Measurements from ENCODE around the gene DERL3.

DNA sequence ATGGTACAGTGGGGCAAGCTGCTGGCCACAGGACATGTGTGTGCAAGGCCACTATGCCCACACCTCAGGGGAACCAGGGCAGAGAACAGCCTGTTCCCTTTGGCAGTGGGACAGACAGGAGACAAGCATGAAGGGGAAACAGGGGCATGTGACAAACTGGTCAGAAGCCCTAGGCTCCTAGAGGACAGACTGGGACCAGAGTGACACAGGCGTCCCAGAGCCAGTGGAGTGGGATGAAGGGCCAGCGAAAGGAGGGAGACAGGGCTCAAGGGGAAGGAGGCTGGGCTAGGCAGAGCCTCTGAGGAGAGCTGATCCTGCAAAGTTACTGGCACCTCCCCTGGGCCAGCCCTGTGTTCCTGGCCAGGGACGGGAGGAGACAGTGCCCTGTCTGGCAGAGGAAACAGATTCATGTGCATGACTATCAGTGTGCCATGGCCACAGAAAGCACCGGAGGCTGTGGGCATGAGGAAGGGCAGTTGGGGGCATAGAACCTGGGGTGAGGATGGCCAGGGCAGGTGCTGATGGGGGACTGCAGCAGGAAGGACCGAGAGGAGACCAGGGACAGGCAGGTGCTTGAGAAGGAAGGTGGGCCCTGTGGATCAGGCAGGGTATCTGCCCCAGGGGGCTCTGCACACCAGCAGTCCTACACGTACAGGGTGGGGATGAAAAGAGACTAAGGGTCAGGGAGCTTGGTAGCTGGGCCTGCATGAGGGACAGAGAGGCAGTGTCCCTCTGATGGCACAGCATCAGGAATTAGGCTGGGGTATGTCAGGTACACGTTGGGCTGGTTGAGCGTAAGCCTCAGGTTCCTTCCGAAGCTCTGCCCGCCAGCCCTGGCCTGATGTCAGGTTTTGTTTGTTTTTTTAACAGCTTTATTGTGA is 9.8 kb downstream of the DERL3 start:
- TF ChIP-seq POLR2AphosphoS5 (IDR thresholded peaks at IDR 0.05), result no peak
- TF ChIP-seq, protein P1, sequence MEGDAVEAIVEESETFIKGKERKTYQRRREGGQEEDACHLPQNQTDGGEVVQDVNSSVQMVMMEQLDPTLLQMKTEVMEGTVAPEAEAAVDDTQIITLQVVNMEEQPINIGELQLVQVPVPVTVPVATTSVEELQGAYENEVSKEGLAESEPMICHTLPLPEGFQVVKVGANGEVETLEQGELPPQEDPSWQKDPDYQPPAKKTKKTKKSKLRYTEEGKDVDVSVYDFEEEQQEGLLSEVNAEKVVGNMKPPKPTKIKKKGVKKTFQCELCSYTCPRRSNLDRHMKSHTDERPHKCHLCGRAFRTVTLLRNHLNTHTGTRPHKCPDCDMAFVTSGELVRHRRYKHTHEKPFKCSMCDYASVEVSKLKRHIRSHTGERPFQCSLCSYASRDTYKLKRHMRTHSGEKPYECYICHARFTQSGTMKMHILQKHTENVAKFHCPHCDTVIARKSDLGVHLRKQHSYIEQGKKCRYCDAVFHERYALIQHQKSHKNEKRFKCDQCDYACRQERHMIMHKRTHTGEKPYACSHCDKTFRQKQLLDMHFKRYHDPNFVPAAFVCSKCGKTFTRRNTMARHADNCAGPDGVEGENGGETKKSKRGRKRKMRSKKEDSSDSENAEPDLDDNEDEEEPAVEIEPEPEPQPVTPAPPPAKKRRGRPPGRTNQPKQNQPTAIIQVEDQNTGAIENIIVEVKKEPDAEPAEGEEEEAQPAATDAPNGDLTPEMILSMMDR (IDR thresholded peaks at IDR 0.05), result no peak

All from gastroesophageal sphincter (tissue), 3 donors.